Kidney epithelial cell (primary cell): ENCODE data around the gene FIBCD1. TPM values are rescaled to one million over a fixed set of nuclear protein-coding genes. Genes with fewer than 3 reads are reported as not detected.

Experiments
- DNase-seq: peaks from one replicate; pipeline ENCODE4 v3.0.0-alpha.2; 2010; ENCODE audit warnings: low read depth
- H3K27me3 ChIP-seq: 2 replicates; pipeline ENCODE4 v1.6.0; 2011; ENCODE audit warnings: low read length; ENCODE audit not compliant: control insufficient read depth, insufficient read depth
- H3K36me3 ChIP-seq: 2 replicates; pipeline ENCODE4 v1.5.1; 2011; ENCODE audit warnings: low read length; ENCODE audit not compliant: control insufficient read depth, insufficient read depth
- H3K4me3 ChIP-seq: 2 replicates; pipeline ENCODE4 v1.5.1; 2011; ENCODE audit warnings: low read depth, mild to moderate bottlenecking, control low read depth, low read length
- CTCF ChIP-seq: IDR thresholded peaks from 2 replicates; pipeline ENCODE4 v1.5.1; 2011; ENCODE audit warnings: mild to moderate bottlenecking, moderate library complexity, low read length, control low read depth, inconsistent platforms; ENCODE audit not compliant: insufficient read depth, poor library complexity, severe bottlenecking
- total RNA-seq: library from RNA; depleted of rRNA; stranded (reverse); fragments of >200 nt; gene quantifications from 2 replicates; pipeline ENCODE4 v1.2.3, GENCODE V29; 2015

Gene FIBCD1
- total RNA-seq, 1 donor from 2014 or later: 2.6 TPM

DNA sequence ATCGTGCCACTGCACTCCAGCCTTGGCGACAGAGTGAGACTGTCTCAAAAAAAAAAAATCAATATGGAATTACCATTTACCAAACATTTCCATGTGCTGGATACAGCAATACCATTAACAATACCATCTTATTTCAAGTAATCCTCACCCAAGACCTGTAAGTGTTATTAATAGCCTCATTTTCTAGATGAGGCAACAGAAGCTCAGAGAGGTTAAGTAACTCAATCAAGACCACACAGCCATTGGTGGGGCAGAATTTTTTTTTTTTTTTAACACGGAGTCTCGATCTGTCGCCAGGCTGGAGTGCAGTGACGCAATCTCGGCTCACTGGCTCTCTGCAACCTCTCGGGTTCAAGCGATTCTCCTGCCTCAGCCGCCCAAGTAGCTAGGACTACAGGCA lies 3.6 kb upstream of the FIBCD1 start:
- H3K36me3 ChIP-seq: no peaks in the 10 kb centered on the region
- H3K4me3 ChIP-seq: no peak overlapping the region
- DNase-seq: no peak
- H3K27me3 ChIP-seq: peaks cover 46% of the 10 kb centered on the region
- no peak for TF ChIP-seq CTCF

GRCh38 chr9:130942084-130942483 lies 3.0 kb upstream of the FIBCD1 start:
- no peak for DNase-seq
- H3K27me3 ChIP-seq: peaks cover 44% of the 10 kb centered on the region
- H3K36me3 ChIP-seq: no peaks in the 10 kb centered on the region
- H3K4me3 ChIP-seq: no peak overlapping the region
- no peak for TF ChIP-seq CTCF

- no peak for DNase-seq
- Histone ChIP-seq H3K36me3 (no peaks in the 10 kb centered on the region), H3K27me3 (peaks cover 44% of the 10 kb centered on the region), H3K4me3 (no peak overlapping the region)
- peak; percentile 93 for TF ChIP-seq CTCF
Measured at GRCh38 chr9:130940693-130941576, 1.9 kb upstream of the FIBCD1 start.

DNA sequence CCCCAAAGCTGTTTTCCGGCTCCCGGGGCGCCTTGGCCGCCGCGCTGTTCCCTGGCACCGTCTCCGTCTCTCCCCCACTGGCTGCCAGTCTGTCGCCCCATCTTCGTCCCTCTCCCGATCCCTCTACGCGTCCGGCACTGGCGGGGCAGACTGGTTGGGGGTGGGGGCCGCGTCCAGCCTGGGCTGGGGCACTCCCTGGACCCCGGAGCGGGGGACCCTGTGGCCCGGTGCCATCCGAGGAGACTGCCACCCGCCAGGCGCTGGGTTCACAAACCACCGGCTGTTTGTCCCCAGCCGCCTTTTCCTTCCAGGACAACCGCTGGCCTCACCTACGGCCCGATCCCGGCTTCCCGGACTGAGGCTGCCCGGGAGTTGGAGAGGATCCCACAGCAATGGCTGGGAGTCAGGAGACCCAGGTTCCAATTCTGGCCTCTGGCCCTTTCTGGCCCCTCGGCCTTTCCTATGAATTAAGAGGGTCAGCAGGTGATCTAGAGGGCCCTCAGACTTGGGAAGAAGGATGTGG lies 1.0 kb upstream of the FIBCD1 start:
- peaks cover 44% of the 10 kb centered on the region for H3K27me3 ChIP-seq
- H3K4me3 ChIP-seq: no peak overlapping the region
- no peaks in the 10 kb centered on the region for H3K36me3 ChIP-seq
- TF ChIP-seq CTCF: no peak
- DNase-seq: no peak

GRCh38 chr9:130939405-130940026 lies 469 bp upstream of the FIBCD1 start:
- H3K27me3 ChIP-seq: peaks cover 44% of the 10 kb centered on the region
- TF ChIP-seq CTCF: no peak
- DNase-seq: no peak

More at GRCh38 chr9:130939405-130940026, 469 bp upstream of the FIBCD1 start:
- H3K36me3 ChIP-seq: no peaks in the 10 kb centered on the region
- H3K4me3 ChIP-seq: peak overlapping the region; percentile 41
